Loucy (cell line): Measurements from ENCODE around the gene DAPK1.

Source experiments
- H2AFZ ChIP-seq: fragments of 200-600 bp; sonication (generic); 2 replicates; pipeline ENCODE4 v1.6.0; 2016; ENCODE audit warnings: antibody characterized with exemption, mild to moderate bottlenecking, low read length, moderate library complexity
- H3F3A ChIP-seq: fragments of 200-600 bp; 2 replicates; pipeline ENCODE4 v1.6.0; 2016; ENCODE audit warnings: antibody characterized with exemption, low read depth, mild to moderate bottlenecking
- H3K27me3 ChIP-seq: fragments of 200-600 bp; sonication (generic); 2 replicates; pipeline ENCODE4 v1.6.1; 2014; ENCODE audit warnings: low read length, mild to moderate bottlenecking; ENCODE audit not compliant: insufficient read depth, poor library complexity, severe bottlenecking
- H3K36me3 ChIP-seq: fragments of 200-600 bp; sonication (generic); 2 replicates; pipeline ENCODE4 v1.6.1; 2016; ENCODE audit warnings: low read length; ENCODE audit not compliant: insufficient read depth
- H3K4me1 ChIP-seq: fragments of 200-600 bp; sonication (generic); 2 replicates; pipeline ENCODE4 v1.5.1; 2014; ENCODE audit warnings: low read length, mild to moderate bottlenecking; ENCODE audit not compliant: insufficient read depth, poor library complexity, severe bottlenecking
- H3K4me2 ChIP-seq: fragments of 200-600 bp; sonication (generic); 2 replicates; pipeline ENCODE4 v1.6.0; 2014; ENCODE audit warnings: antibody characterized with exemption, low read length, low read depth, mild to moderate bottlenecking; ENCODE audit not compliant: poor library complexity, severe bottlenecking
- H3K4me3 ChIP-seq: fragments of 200-600 bp; sonication (generic); 2 replicates; pipeline ENCODE4 v1.5.1; 2014; ENCODE audit warnings: low read length, mild to moderate bottlenecking, mixed read lengths; ENCODE audit not compliant: poor library complexity, severe bottlenecking
- H3K79me2 ChIP-seq: fragments of 200-600 bp; sonication (generic); 2 replicates; pipeline ENCODE4 v1.6.1; 2014; ENCODE audit warnings: low read length; ENCODE audit not compliant: insufficient read depth
- H3K9ac ChIP-seq: fragments of 200-600 bp; sonication (generic); 2 replicates; pipeline ENCODE4 v1.6.0; 2014; ENCODE audit warnings: mild to moderate bottlenecking, low read depth, low read length, moderate library complexity; ENCODE audit not compliant: poor library complexity, severe bottlenecking
- H3K9me2 ChIP-seq: fragments of 200-600 bp; sonication (generic); replicated peaks from 2 replicates; pipeline ENCODE4 v1.6.1; 2016; ENCODE audit warnings: low read depth, low read length, mixed read lengths
- H3K9me3 ChIP-seq: fragments of 200-600 bp; sonication (generic); 2 replicates; pipeline ENCODE4 v1.6.1; 2014; ENCODE audit warnings: mild to moderate bottlenecking, antibody characterized with exemption, low read length, low read depth; ENCODE audit not compliant: insufficient read depth
- H4K20me1 ChIP-seq: fragments of 200-600 bp; sonication (generic); 2 replicates; pipeline ENCODE4 v1.6.0; 2014; ENCODE audit warnings: antibody characterized with exemption, low read length, mild to moderate bottlenecking; ENCODE audit not compliant: insufficient read depth, poor library complexity, severe bottlenecking
- EZH2phosphoT487 ChIP-seq: fragments of 200-600 bp; IDR thresholded peaks from 2 replicates; pipeline ENCODE4 v1.6.1; 2018; ENCODE audit warnings: antibody characterized with exemption, mild to moderate bottlenecking, moderate library complexity, borderline replicate concordance
- TF ChIP-seq, protein P1 (sequence below): fragments of 200-600 bp; sonication (generic); conservative IDR thresholded peaks from 2 replicates; pipeline ENCODE4 v1.5.1; 2014; ENCODE audit warnings: mild to moderate bottlenecking, antibody characterized with exemption, low read length

DAPK1 gene

DNA sequence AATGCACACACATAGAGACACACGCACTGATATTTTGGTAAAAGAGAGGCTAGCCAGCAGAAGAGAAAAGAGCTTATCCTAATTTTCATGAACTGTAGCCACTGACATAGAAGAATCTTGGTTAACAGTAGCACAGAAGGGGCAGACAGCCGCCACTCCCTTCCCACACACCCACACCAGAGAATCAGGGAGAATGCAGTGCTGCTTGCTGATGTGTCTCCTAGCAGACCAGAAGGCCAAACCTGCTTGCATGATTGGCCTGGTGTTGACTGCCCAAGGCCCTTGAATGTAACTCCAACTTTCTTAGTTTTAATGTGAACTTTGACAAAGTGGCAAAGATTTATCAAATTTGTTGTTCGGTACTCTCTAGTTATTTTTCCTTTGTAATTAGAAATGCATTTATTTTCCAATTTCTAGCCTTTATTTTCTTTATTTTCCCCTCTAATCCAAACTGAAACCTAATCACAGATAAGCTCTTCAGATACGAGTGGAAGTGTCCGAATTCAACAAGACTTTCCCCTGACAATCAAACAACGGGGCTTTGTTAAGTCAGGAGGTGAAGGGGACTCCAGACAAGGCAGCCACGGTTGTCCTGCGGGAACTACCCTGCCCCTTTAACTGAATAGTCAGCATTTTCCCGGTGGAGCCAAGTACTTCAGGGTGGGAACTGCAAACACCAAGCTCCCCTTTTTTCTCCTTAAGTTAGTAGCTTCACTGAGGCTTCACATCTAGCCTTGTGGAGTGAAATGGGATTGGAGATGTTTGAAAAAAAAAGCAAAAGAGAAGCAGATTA lies 146.3 kb downstream of the DAPK1 start:
- H3F3A ChIP-seq, result no peaks in the 10 kb centered on the region
- no peak overlapping the region for H2AFZ ChIP-seq
- no peaks in the 10 kb centered on the region for H3K79me2 ChIP-seq
- no peak overlapping the region for H3K4me3 ChIP-seq
- H4K20me1 ChIP-seq, result no peaks in the 10 kb centered on the region
- TF ChIP-seq, protein P1, sequence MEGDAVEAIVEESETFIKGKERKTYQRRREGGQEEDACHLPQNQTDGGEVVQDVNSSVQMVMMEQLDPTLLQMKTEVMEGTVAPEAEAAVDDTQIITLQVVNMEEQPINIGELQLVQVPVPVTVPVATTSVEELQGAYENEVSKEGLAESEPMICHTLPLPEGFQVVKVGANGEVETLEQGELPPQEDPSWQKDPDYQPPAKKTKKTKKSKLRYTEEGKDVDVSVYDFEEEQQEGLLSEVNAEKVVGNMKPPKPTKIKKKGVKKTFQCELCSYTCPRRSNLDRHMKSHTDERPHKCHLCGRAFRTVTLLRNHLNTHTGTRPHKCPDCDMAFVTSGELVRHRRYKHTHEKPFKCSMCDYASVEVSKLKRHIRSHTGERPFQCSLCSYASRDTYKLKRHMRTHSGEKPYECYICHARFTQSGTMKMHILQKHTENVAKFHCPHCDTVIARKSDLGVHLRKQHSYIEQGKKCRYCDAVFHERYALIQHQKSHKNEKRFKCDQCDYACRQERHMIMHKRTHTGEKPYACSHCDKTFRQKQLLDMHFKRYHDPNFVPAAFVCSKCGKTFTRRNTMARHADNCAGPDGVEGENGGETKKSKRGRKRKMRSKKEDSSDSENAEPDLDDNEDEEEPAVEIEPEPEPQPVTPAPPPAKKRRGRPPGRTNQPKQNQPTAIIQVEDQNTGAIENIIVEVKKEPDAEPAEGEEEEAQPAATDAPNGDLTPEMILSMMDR, result no peak
- TF ChIP-seq EZH2phosphoT487, result no peak
- H3K27me3 ChIP-seq, result no peaks in the 10 kb centered on the region
- H3K9ac ChIP-seq, result no peak overlapping the region
- no peak overlapping the region for H3K4me2 ChIP-seq
- H3K9me2 ChIP-seq, result no peaks in the 10 kb centered on the region
- H3K9me3 ChIP-seq, result no peaks in the 10 kb centered on the region
- H3K36me3 ChIP-seq, result peaks cover 16% of the 10 kb centered on the region; the same call in 1 of the 2 replicates
- H3K4me1 ChIP-seq, result no peaks in the 10 kb centered on the region

- no peak overlapping the region for H3K4me2 ChIP-seq
- no peak overlapping the region for H2AFZ ChIP-seq
- no peaks in the 10 kb centered on the region for H3K27me3 ChIP-seq
- no peaks in the 10 kb centered on the region for H3F3A ChIP-seq
- peaks cover 16% of the 10 kb centered on the region; the same call in 1 of the 2 replicates for H3K36me3 ChIP-seq
- H3K4me1 ChIP-seq, result no peaks in the 10 kb centered on the region
- H3K9me2 ChIP-seq, result no peaks in the 10 kb centered on the region
- H3K9me3 ChIP-seq, result no peaks in the 10 kb centered on the region
- no peaks in the 10 kb centered on the region for H3K79me2 ChIP-seq
- TF ChIP-seq EZH2phosphoT487, result no peak
- TF ChIP-seq, protein P1, result no peak
- no peaks in the 10 kb centered on the region for H4K20me1 ChIP-seq
- H3K4me3 ChIP-seq, result no peak overlapping the region
- no peak overlapping the region for H3K9ac ChIP-seq
Observed at GRCh38 chr9:87644659-87645058, 147.0 kb downstream of the DAPK1 start.

DNA sequence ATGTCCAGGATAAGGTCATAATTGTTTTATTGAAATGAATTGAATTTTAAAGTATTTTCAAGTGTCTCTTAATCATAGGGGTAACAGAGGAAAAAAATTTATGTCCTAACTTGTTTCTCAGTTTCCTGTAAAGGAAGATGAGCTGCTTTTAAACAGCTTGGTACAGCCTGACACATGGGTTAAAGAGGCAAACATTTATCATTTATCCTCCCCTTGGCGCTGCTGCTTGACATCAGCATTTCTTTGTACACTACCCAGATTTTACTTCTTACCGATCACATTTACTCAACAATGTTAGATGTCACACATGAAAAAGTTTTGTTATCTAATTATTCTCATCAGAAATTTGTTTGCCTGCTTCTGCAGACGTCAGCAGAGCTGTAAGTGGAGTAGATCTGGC lies 148.9 kb downstream of the DAPK1 start:
- H3K36me3 ChIP-seq, result peaks cover 14% of the 10 kb centered on the region; the same call in 1 of the 2 replicates
- H2AFZ ChIP-seq, result no peak overlapping the region
- no peak for TF ChIP-seq EZH2phosphoT487
- TF ChIP-seq, protein P1, result no peak
- no peaks in the 10 kb centered on the region for H4K20me1 ChIP-seq
- H3K4me2 ChIP-seq, result no peak overlapping the region
- no peaks in the 10 kb centered on the region for H3K4me1 ChIP-seq
- H3K9me3 ChIP-seq, result no peaks in the 10 kb centered on the region
- H3K4me3 ChIP-seq, result no peak overlapping the region
- H3K9ac ChIP-seq, result no peak overlapping the region
- H3K79me2 ChIP-seq, result no peaks in the 10 kb centered on the region
- H3F3A ChIP-seq, result no peaks in the 10 kb centered on the region
- no peaks in the 10 kb centered on the region for H3K9me2 ChIP-seq
- H3K27me3 ChIP-seq, result no peaks in the 10 kb centered on the region
